Measurements from ENCODE around the gene DUSP7. TPM values are rescaled to one million over a fixed set of nuclear protein-coding genes. Genes with fewer than 3 reads are reported as not detected.

DUSP7 gene
- total and polyA plus RNA-seq, 2 donors from 2014 or later, result 10.1 to 19.8 TPM

GRCh38 chr3:52079958-52080357 is 23.6 kb upstream of the DUSP7 start:
- intact Hi-C loops (cut with DNase I), result no loop called here
- H3K36me3 ChIP-seq (ENCODE audit: control insufficient read depth in 2 of 3, insufficient read depth in 3 of 3, low read length in 3 of 3), result no peaks in the 10 kb centered on the region
- H3K27ac ChIP-seq (ENCODE audit: low read depth in 2 of 2, low read length in 2 of 2), result no peak overlapping the region
- TF ChIP-seq CTCF (IDR thresholded peaks at IDR 0.05; ENCODE audit: borderline replicate concordance, extremely low read depth, insufficient read depth), result no peak
- FAIRE-seq (no peak), DNase-seq (peak in 1 of 5 donors; percentile 11)
- no peak overlapping the region for H3K9ac ChIP-seq (ENCODE audit: low read length in 3 of 3)
- no peaks in the 10 kb centered on the region for H3K9me3 ChIP-seq (ENCODE audit: control insufficient read depth in 2 of 3, insufficient read depth in 1 of 3, low read length in 3 of 3)
- peaks cover 0 to 4% (median 0%) of the 10 kb centered on the region in 3 donors for H3K4me1 ChIP-seq (ENCODE audit: control insufficient read depth in 2 of 3, insufficient read depth in 2 of 3, low read depth in 1 of 3, low read length in 3 of 3)
- H3K27me3 ChIP-seq (ENCODE audit: control insufficient read depth, insufficient read depth, low read length), result no peaks in the 10 kb centered on the region
- no peak overlapping the region for H3K4me3 ChIP-seq (ENCODE audit: low read length in 3 of 3)

- no peak for TF ChIP-seq CTCF (IDR thresholded peaks at IDR 0.05; ENCODE audit: borderline replicate concordance, extremely low read depth, insufficient read depth)
- H3K4me3 ChIP-seq (ENCODE audit: low read length in 3 of 3), result no peak overlapping the region
- H3K27ac ChIP-seq (ENCODE audit: low read depth in 2 of 2, low read length in 2 of 2), result no peak overlapping the region
- DNase-seq (peak in 1 of 5 donors; percentile 63), FAIRE-seq (no peak)
- intact Hi-C loops (cut with DNase I), result no loop called here
- H3K9ac ChIP-seq (ENCODE audit: low read length in 3 of 3), result no peak overlapping the region
- H3K36me3 ChIP-seq (ENCODE audit: control insufficient read depth in 2 of 3, insufficient read depth in 3 of 3, low read length in 3 of 3), result no peaks in the 10 kb centered on the region
- no peaks in the 10 kb centered on the region for H3K9me3 ChIP-seq (ENCODE audit: control insufficient read depth in 2 of 3, insufficient read depth in 1 of 3, low read length in 3 of 3)
- H3K27me3 ChIP-seq (ENCODE audit: control insufficient read depth, insufficient read depth, low read length), result no peaks in the 10 kb centered on the region
- peaks cover 0 to 4% (median 0%) of the 10 kb centered on the region in 3 donors for H3K4me1 ChIP-seq (ENCODE audit: control insufficient read depth in 2 of 3, insufficient read depth in 2 of 3, low read depth in 1 of 3, low read length in 3 of 3)
Observed at GRCh38 chr3:52078781-52079560, 22.6 kb upstream of the DUSP7 start.

- no peak for TF ChIP-seq CTCF (IDR thresholded peaks at IDR 0.05; ENCODE audit: borderline replicate concordance, extremely low read depth, insufficient read depth)
- H3K4me1 ChIP-seq (ENCODE audit: control insufficient read depth in 2 of 3, insufficient read depth in 2 of 3, low read depth in 1 of 3, low read length in 3 of 3), result peaks cover 0 to 4% (median 0%) of the 10 kb centered on the region in 3 donors
- H3K27ac ChIP-seq (ENCODE audit: low read depth in 2 of 2, low read length in 2 of 2), result no peak overlapping the region
Observed at GRCh38 chr3:52077925-52078324, 21.6 kb upstream of the DUSP7 start.

More at GRCh38 chr3:52077925-52078324, 21.6 kb upstream of the DUSP7 start:
- no peaks in the 10 kb centered on the region for H3K36me3 ChIP-seq (ENCODE audit: control insufficient read depth in 2 of 3, insufficient read depth in 3 of 3, low read length in 3 of 3)
- H3K9me3 ChIP-seq (ENCODE audit: control insufficient read depth in 2 of 3, insufficient read depth in 1 of 3, low read length in 3 of 3), result no peaks in the 10 kb centered on the region
- no peak overlapping the region for H3K4me3 ChIP-seq (ENCODE audit: low read length in 3 of 3)
- intact Hi-C loops (cut with DNase I), result no loop called here
- H3K27me3 ChIP-seq (ENCODE audit: control insufficient read depth, insufficient read depth, low read length), result no peaks in the 10 kb centered on the region
- no peak overlapping the region for H3K9ac ChIP-seq (ENCODE audit: low read length in 3 of 3)
- DNase-seq, result no peak
- no peak for FAIRE-seq
